ENCODE measurements around the gene TANK.
"Not testable (repeated sequence)": the region's sequence is repeated elsewhere in the genome, so short reads cannot be mapped to it uniquely, and the experiment has no call there.

TANK gene

GRCh38 chr2:161233858-161234431 is 73.7 kb downstream of the TANK start:
- DNase-seq, result no peak

- DNase-seq, result no peak
These were observed 74.4 kb downstream of the TANK start for GRCh38 chr2:161234627-161235026.

- DNase-seq, result peak; percentile 73
These were observed 77.4 kb downstream of the TANK start for GRCh38 chr2:161237392-161238264.

GRCh38 chr2:161238265-161238559 is 78.0 kb downstream of the TANK start:
- DNase-seq, result no peak

- DNase-seq, result peak; percentile 83
These were observed 78.5 kb downstream of the TANK start for GRCh38 chr2:161238560-161239325.

GRCh38 chr2:161239326-161240109 is 79.3 kb downstream of the TANK start:
- peak; percentile 18 for DNase-seq

- no peak for DNase-seq
These were observed 81.7 kb downstream of the TANK start for GRCh38 chr2:161241894-161242293.

GRCh38 chr2:161243312-161243711 is 83.1 kb downstream of the TANK start:
- DNase-seq, result no peak

GRCh38 chr2:161243905-161244304 is 83.7 kb downstream of the TANK start:
- DNase-seq, result no peak

- peak; percentile 37 for DNase-seq
These were observed 84.4 kb downstream of the TANK start for GRCh38 chr2:161244387-161245260.

GRCh38 chr2:161245261-161245553 is 85.0 kb downstream of the TANK start:
- DNase-seq, result no peak

- no peak for DNase-seq
These were observed 85.4 kb downstream of the TANK start for GRCh38 chr2:161245671-161246070.

- DNase-seq, result no peak
These were observed 86.1 kb downstream of the TANK start for GRCh38 chr2:161246281-161246680.

- DNase-seq, result no peak
These were observed 90.7 kb downstream of the TANK start for GRCh38 chr2:161250864-161251436.

GRCh38 chr2:161257123-161257952 is 97.1 kb downstream of the TANK start:
- no peak for DNase-seq

- no peak for DNase-seq
These were observed 105.6 kb downstream of the TANK start for GRCh38 chr2:161265874-161266273.

GRCh38 chr2:161269111-161269510 is 108.9 kb downstream of the TANK start:
- DNase-seq, result no peak

- DNase-seq, result no peak
These were observed 113.0 kb downstream of the TANK start for GRCh38 chr2:161273038-161273760.

- not testable (repeated sequence) for DNase-seq
These were observed 118.5 kb downstream of the TANK start for GRCh38 chr2:161278564-161279229.
